Suppressor macrophage treated with lipopolysaccharide for 4 hours (primary cell): Measurements from ENCODE around the gene TMEM167A.
"Not testable (repeated sequence)": the region's sequence is repeated elsewhere in the genome, so short reads cannot be mapped to it uniquely, and the experiment has no call there.

ENCODE experiments used
- DNase-seq: peaks from one replicate; pipeline ENCODE4 v3.0.0-alpha.2; 2020

TMEM167A gene

GRCh38 chr5:83085106-83085505 lies 7.9 kb upstream of the TMEM167A start:
- no peak for DNase-seq

- no peak for DNase-seq
These were observed 7.1 kb upstream of the TMEM167A start for GRCh38 chr5:83084336-83084735.

GRCh38 chr5:83082750-83083149 lies 5.6 kb upstream of the TMEM167A start:
- no peak for DNase-seq

- DNase-seq: peak; percentile 39
These were observed 568 bp upstream of the TMEM167A start for GRCh38 chr5:83077662-83078261.

GRCh38 chr5:83072966-83073365 lies 4.2 kb downstream of the TMEM167A start:
- DNase-seq: no peak

- DNase-seq: no peak
These were observed 5.7 kb downstream of the TMEM167A start for GRCh38 chr5:83071286-83072051.

- DNase-seq: no peak
These were observed 7.9 kb downstream of the TMEM167A start for GRCh38 chr5:83069096-83069799.

- DNase-seq: not testable (repeated sequence)
These were observed 9.8 kb downstream of the TMEM167A start for GRCh38 chr5:83067377-83067776.

GRCh38 chr5:83066548-83067110 lies 10.6 kb downstream of the TMEM167A start:
- no peak for DNase-seq

GRCh38 chr5:83059341-83059740 lies 17.9 kb downstream of the TMEM167A start:
- no peak for DNase-seq

GRCh38 chr5:83058726-83059125 lies 18.5 kb downstream of the TMEM167A start:
- no peak for DNase-seq

GRCh38 chr5:83055166-83055565 lies 22.0 kb downstream of the TMEM167A start:
- no peak for DNase-seq

- no peak for DNase-seq
These were observed 26.4 kb downstream of the TMEM167A start for GRCh38 chr5:83050723-83051340.

- no peak for DNase-seq
These were observed 27.8 kb downstream of the TMEM167A start for GRCh38 chr5:83049370-83049885.

GRCh38 chr5:83048811-83049210 lies 28.4 kb downstream of the TMEM167A start:
- DNase-seq: no peak

- DNase-seq: no peak
These were observed 28.9 kb downstream of the TMEM167A start for GRCh38 chr5:83048277-83048676.

GRCh38 chr5:83044926-83045325 lies 32.3 kb downstream of the TMEM167A start:
- DNase-seq: no peak

GRCh38 chr5:83042507-83042906 lies 34.7 kb downstream of the TMEM167A start:
- DNase-seq: no peak

- DNase-seq: no peak
These were observed 38.3 kb downstream of the TMEM167A start for GRCh38 chr5:83038924-83039323.

GRCh38 chr5:83036991-83037575 lies 40.1 kb downstream of the TMEM167A start:
- no peak for DNase-seq

- no peak for DNase-seq
These were observed 41.7 kb downstream of the TMEM167A start for GRCh38 chr5:83035373-83036100.
